Mucosa of gallbladder (tissue), 1 donor: ENCODE measurements around the gene CDKN1C. TPM values are rescaled to one million over a fixed set of nuclear protein-coding genes. Genes with fewer than 3 reads are reported as not detected.
A peak's percentile ranks its signal among the peaks of the same experiment; 100 is the strongest.
"Not testable (repeated sequence)": the region's sequence is repeated elsewhere in the genome, so short reads cannot be mapped to it uniquely, and the experiment has no call there.

ENCODE experiments used
- DNase-seq: peaks from one replicate; pipeline ENCODE4 v3.0.0-alpha.2; 2020; ENCODE audit warnings: low spot score
- total RNA-seq: library from RNA; stranded (reverse); gene quantifications from one replicate; pipeline ENCODE4 v1.2.1, GENCODE V29; 2021
- donor health status: DM: no; HTN: no; CAD: no.

The CDKN1C gene
- total RNA-seq, 1 donor from 2014 or later = 59.4 TPM

- no peak for DNase-seq
Measured at GRCh38 chr11:2909133-2909902, 23.7 kb upstream of the CDKN1C start.

GRCh38 chr11:2908130-2908529 is 22.6 kb upstream of the CDKN1C start:
- DNase-seq = no peak

- DNase-seq = not testable (repeated sequence)
Measured at GRCh38 chr11:2905299-2905698, 19.7 kb upstream of the CDKN1C start.

- peak; percentile 74 for DNase-seq
Measured at GRCh38 chr11:2904153-2905052, 18.8 kb upstream of the CDKN1C start.

- DNase-seq = no peak
Measured at GRCh38 chr11:2903672-2904011, 18.1 kb upstream of the CDKN1C start.

- DNase-seq = peak; percentile 63
Measured at GRCh38 chr11:2902784-2903671, 17.5 kb upstream of the CDKN1C start.

GRCh38 chr11:2901854-2902783 is 16.5 kb upstream of the CDKN1C start:
- peak; percentile 97 for DNase-seq

- no peak for DNase-seq
Measured at GRCh38 chr11:2901196-2901796, 15.7 kb upstream of the CDKN1C start.

- no peak for DNase-seq
Measured at GRCh38 chr11:2899080-2899783, 13.7 kb upstream of the CDKN1C start.

GRCh38 chr11:2898366-2899079 is 12.9 kb upstream of the CDKN1C start:
- DNase-seq = peak; percentile 80

GRCh38 chr11:2897048-2897447 is 11.5 kb upstream of the CDKN1C start:
- no peak for DNase-seq

GRCh38 chr11:2896047-2896446 is 10.5 kb upstream of the CDKN1C start:
- DNase-seq = no peak

- no peak for DNase-seq
Measured at GRCh38 chr11:2893935-2894334, 8.4 kb upstream of the CDKN1C start.

- DNase-seq = no peak
Measured at GRCh38 chr11:2892967-2893528, 7.5 kb upstream of the CDKN1C start.

GRCh38 chr11:2892215-2892966 is 6.8 kb upstream of the CDKN1C start:
- peak; percentile 46 for DNase-seq

- DNase-seq = no peak
Measured at GRCh38 chr11:2891326-2892214, 6.0 kb upstream of the CDKN1C start.
